ENCODE measurements around the gene CNTRL.
A peak's percentile ranks its signal among the peaks of the same experiment; 100 is the strongest.

CNTRL gene

DNA sequence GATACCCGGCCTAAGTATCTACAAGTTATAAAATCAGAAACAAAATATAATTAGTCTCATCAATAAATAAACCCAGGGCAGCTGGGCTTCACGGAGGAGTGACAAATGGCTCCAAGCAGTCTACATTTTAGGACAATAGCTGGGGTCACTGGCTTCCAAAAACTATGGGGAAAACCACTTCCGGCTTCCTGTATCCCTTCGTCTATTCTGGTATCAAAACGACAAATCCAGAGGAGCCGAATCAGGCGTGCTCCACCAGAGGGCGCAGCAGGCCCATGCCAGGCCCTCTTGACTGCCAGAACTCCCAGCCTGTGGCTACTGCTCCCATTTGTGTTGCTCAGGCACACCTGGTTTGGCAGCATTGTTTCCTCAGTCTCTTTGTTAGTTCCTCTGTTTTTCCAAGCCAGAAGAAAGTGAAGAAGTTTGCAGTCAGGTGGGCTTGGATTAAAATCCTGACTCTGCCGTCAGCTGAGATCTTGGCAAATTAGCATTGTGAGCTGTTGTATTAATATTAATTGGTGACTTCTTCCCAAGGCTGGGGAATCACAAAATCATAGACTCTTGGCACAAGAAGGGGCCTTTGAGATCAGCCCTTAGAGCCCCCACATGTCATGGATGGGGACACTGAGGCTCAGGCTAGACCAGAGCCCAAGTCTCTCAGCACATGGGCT, 138.5 kb downstream of the CNTRL start:
- TF ChIP-seq FOXM1 (IDR thresholded peaks at IDR 0.05; ENCODE audit: borderline replicate concordance, low read depth) (no peak), MAX (IDR thresholded peaks at IDR 0.05) (peak; percentile 41; the same call in 1 of the 2 replicates), CEBPB (IDR thresholded peaks at IDR 0.05) (no peak), TCF12 (IDR thresholded peaks at IDR 0.05; ENCODE audit: low read depth) (no peak), TEAD4 (IDR thresholded peaks at IDR 0.05) (no peak), USF1 (IDR thresholded peaks at IDR 0.05) (0 out of 2 replicates have a peak, but pooled peaks have one; percentile 6), EP300 (IDR thresholded peaks at IDR 0.05; ENCODE audit: borderline replicate concordance) (no peak), YY1 (IDR thresholded peaks at IDR 0.05; ENCODE audit: low read depth) (peak; percentile 37; the same call in 1 of the 2 replicates), CREB1 (IDR thresholded peaks at IDR 0.05; ENCODE audit: low read depth) (no peak), RAD21 (IDR thresholded peaks at IDR 0.05; ENCODE audit: low read depth) (peak; percentile 96)

- TF ChIP-seq REST (IDR thresholded peaks at IDR 0.05; ENCODE audit: low read depth) (no peak), TCF12 (IDR thresholded peaks at IDR 0.05; ENCODE audit: low read depth) (no peak), CEBPB (IDR thresholded peaks at IDR 0.05) (no peak), YY1 (IDR thresholded peaks at IDR 0.05; ENCODE audit: low read depth) (no peak), CREB1 (IDR thresholded peaks at IDR 0.05; ENCODE audit: low read depth) (no peak), NFIC (IDR thresholded peaks at IDR 0.05) (no peak), USF1 (IDR thresholded peaks at IDR 0.05) (no peak), ZBTB7A (IDR thresholded peaks at IDR 0.05; ENCODE audit: low read depth) (no peak), MAX (IDR thresholded peaks at IDR 0.05) (no peak)
Measured at GRCh38 chr9:121214005-121214404, 139.2 kb downstream of the CNTRL start.

- no peak for TF ChIP-seq EP300 (IDR thresholded peaks at IDR 0.05; ENCODE audit: borderline replicate concordance)
- no peak for TF ChIP-seq TAF1 (IDR thresholded peaks at IDR 0.05; ENCODE audit: low read depth)
- TF ChIP-seq NFIC (IDR thresholded peaks at IDR 0.05): no peak
- TF ChIP-seq EGR1 (IDR thresholded peaks at IDR 0.05): no peak
- no peak for TF ChIP-seq MAX (IDR thresholded peaks at IDR 0.05)
- no peak for TF ChIP-seq USF1 (IDR thresholded peaks at IDR 0.05)
- no peak for TF ChIP-seq CEBPB (IDR thresholded peaks at IDR 0.05)
- no peak for TF ChIP-seq REST (IDR thresholded peaks at IDR 0.05; ENCODE audit: low read depth)
Measured at GRCh38 chr9:121216271-121216805, 141.6 kb downstream of the CNTRL start.

- no peak for TF ChIP-seq MAX (IDR thresholded peaks at IDR 0.05)
- TF ChIP-seq TAF1 (IDR thresholded peaks at IDR 0.05; ENCODE audit: low read depth): no peak
- TF ChIP-seq TCF12 (IDR thresholded peaks at IDR 0.05; ENCODE audit: low read depth): no peak
- TF ChIP-seq FOXM1 (IDR thresholded peaks at IDR 0.05; ENCODE audit: borderline replicate concordance, low read depth): no peak
- no peak for TF ChIP-seq REST (IDR thresholded peaks at IDR 0.05; ENCODE audit: low read depth)
Measured at GRCh38 chr9:121217609-121218292, 143.0 kb downstream of the CNTRL start.

Data from Ishikawa (cell line).